OCI-LY1 (cell line): Measurements from ENCODE around the gene COL16A1.

Experiments used
- H2AFZ ChIP-seq: fragments of 200-600 bp; sonication (generic), shearing (Covaris generic); 2 replicates; pipeline ENCODE4 v1.6.0; 2014; ENCODE audit warnings: antibody characterized with exemption, mild to moderate bottlenecking, low read length
- H3F3A ChIP-seq: fragments of 200-600 bp; sonication (generic), shearing (Covaris generic); 2 replicates; pipeline ENCODE4 v1.6.0; 2014; ENCODE audit warnings: mild to moderate bottlenecking, antibody characterized with exemption, low read length, moderate library complexity; ENCODE audit not compliant: insufficient read depth
- H3K27ac ChIP-seq: fragments of 200-600 bp; sonication (generic); 2 replicates; pipeline ENCODE4 v1.5.1; 2014; ENCODE audit warnings: low read length, mixed run types, mild to moderate bottlenecking, low read depth; ENCODE audit not compliant: poor library complexity, severe bottlenecking
- H3K27me3 ChIP-seq: fragments of 200-600 bp; sonication (generic); 2 replicates; pipeline ENCODE4 v1.6.0; 2014; ENCODE audit warnings: antibody characterized with exemption, mild to moderate bottlenecking, low read length, moderate library complexity; ENCODE audit not compliant: insufficient read depth
- H3K36me3 ChIP-seq: fragments of 200-600 bp; sonication (generic); 2 replicates; pipeline ENCODE4 v1.6.1; 2014; ENCODE audit warnings: mild to moderate bottlenecking, antibody characterized with exemption, low read length, moderate library complexity, mixed read lengths; ENCODE audit not compliant: insufficient read depth
- H3K4me1 ChIP-seq: fragments of 200-600 bp; sonication (generic); 2 replicates; pipeline ENCODE4 v1.5.1; 2014; ENCODE audit warnings: mild to moderate bottlenecking, low read length, moderate library complexity; ENCODE audit not compliant: insufficient read depth, severe bottlenecking
- H3K4me2 ChIP-seq: fragments of 200-600 bp; sonication (generic), shearing (Covaris generic); 2 replicates; pipeline ENCODE4 v1.6.1; 2014; ENCODE audit warnings: low read length
- H3K4me3 ChIP-seq: fragments of 200-600 bp; sonication (generic); 2 replicates; pipeline ENCODE4 v1.5.1; 2014; ENCODE audit warnings: low read length, low read depth, mild to moderate bottlenecking, mixed read lengths; ENCODE audit not compliant: poor library complexity, severe bottlenecking
- H3K79me2 ChIP-seq: fragments of 200-600 bp; shearing (Covaris generic); 2 replicates; pipeline ENCODE4 v1.6.1; 2016; ENCODE audit warnings: mixed run types, low read length, mixed read lengths; ENCODE audit not compliant: insufficient read depth
- H3K9ac ChIP-seq: fragments of 200-600 bp; sonication (generic), shearing (Covaris generic); 2 replicates; pipeline ENCODE4 v1.6.1; 2014; ENCODE audit warnings: mild to moderate bottlenecking, low read length, mixed read lengths
- H3K9me2 ChIP-seq: fragments of 200-600 bp; sonication (generic), shearing (Covaris generic); 2 replicates; pipeline ENCODE4 v1.6.1; 2014; ENCODE audit warnings: low read depth, mild to moderate bottlenecking, low read length, mixed read lengths
- H3K9me3 ChIP-seq: fragments of 200-600 bp; shearing (Covaris generic); 2 replicates; pipeline ENCODE4 v1.6.1; 2014; ENCODE audit warnings: low read length, mixed read lengths
- H4K20me1 ChIP-seq: fragments of 200-600 bp; sonication (generic), shearing (Covaris generic); 2 replicates; pipeline ENCODE4 v1.6.0; 2016; ENCODE audit warnings: mild to moderate bottlenecking, low read length; ENCODE audit not compliant: insufficient read depth
- EZH2 ChIP-seq: fragments of 200-600 bp; sonication (generic), shearing (Covaris generic); IDR thresholded peaks from 2 replicates; pipeline ENCODE4 v1.8.0; 2017; ENCODE audit warnings: borderline replicate concordance, mixed run types, mild to moderate bottlenecking, antibody characterized with exemption, low read length, moderate library complexity, mixed read lengths
- TF ChIP-seq, protein P1 (sequence below): fragments of 200-600 bp; sonication (generic), shearing (Covaris generic); IDR thresholded peaks from 2 replicates; pipeline ENCODE4 v1.5.1; 2017; ENCODE audit warnings: mild to moderate bottlenecking, antibody characterized with exemption, low read length, moderate library complexity, mixed read lengths

COL16A1 gene

GRCh38 chr1:31657972-31658510 lies 45.8 kb downstream of the COL16A1 start:
- TF ChIP-seq, protein P1, sequence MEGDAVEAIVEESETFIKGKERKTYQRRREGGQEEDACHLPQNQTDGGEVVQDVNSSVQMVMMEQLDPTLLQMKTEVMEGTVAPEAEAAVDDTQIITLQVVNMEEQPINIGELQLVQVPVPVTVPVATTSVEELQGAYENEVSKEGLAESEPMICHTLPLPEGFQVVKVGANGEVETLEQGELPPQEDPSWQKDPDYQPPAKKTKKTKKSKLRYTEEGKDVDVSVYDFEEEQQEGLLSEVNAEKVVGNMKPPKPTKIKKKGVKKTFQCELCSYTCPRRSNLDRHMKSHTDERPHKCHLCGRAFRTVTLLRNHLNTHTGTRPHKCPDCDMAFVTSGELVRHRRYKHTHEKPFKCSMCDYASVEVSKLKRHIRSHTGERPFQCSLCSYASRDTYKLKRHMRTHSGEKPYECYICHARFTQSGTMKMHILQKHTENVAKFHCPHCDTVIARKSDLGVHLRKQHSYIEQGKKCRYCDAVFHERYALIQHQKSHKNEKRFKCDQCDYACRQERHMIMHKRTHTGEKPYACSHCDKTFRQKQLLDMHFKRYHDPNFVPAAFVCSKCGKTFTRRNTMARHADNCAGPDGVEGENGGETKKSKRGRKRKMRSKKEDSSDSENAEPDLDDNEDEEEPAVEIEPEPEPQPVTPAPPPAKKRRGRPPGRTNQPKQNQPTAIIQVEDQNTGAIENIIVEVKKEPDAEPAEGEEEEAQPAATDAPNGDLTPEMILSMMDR, result no peak
- no peak for TF ChIP-seq EZH2

DNA sequence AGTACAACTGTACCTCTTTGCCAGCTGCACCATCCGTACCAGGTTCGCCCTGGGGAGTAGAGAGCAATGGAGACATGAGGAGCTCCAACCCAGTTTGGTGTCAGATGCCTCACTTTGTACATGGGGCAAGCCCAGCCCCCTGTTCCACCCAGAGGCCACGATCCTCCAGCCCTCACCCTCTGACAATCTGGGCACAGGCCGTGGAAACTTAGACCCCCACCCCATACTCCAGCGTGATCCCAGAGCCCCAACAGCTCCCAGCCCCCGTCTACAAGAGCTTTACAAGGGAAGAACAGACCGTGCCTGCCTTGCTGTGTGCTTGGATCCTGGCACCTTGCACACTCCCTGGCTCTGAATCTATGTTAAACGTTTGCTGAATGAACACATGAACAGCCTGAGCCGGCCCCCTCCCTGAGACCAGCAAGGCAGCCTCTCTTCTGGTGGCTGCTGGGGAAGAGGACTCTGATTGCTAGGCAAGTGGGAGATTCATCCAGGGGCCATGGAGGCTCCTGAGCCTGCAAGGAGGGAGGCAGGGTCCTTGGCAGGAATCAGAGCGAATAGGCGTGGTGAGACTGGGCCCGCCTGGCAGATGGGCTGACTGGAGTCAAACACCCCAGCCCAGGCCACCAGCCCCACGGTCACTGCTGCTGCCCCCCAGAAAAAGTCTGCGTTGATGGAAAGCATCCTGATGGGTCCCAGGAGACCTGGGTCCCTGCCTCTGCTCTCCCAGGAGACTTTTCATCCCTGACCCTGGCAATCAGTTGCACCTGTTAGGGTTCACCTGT lies 46.6 kb downstream of the COL16A1 start:
- H3K9me2 ChIP-seq, result no peaks in the 10 kb centered on the region
- no peak for TF ChIP-seq EZH2
- TF ChIP-seq, protein P1, result no peak
- no peaks in the 10 kb centered on the region for H3K79me2 ChIP-seq
- no peaks in the 10 kb centered on the region for H4K20me1 ChIP-seq
- no peaks in the 10 kb centered on the region for H3K36me3 ChIP-seq
- no peak overlapping the region for H3K27ac ChIP-seq
- H2AFZ ChIP-seq, result no peak overlapping the region
- H3K9ac ChIP-seq, result no peak overlapping the region
- no peaks in the 10 kb centered on the region for H3K4me1 ChIP-seq
- peaks cover 5% of the 10 kb centered on the region; the same call in 1 of the 2 replicates for H3K27me3 ChIP-seq
- no peaks in the 10 kb centered on the region for H3K9me3 ChIP-seq
- no peak overlapping the region for H3K4me2 ChIP-seq
- H3K4me3 ChIP-seq, result no peak overlapping the region
- H3F3A ChIP-seq, result no peaks in the 10 kb centered on the region

More at GRCh38 chr1:31657972-31658510, 45.8 kb downstream of the COL16A1 start:
- Histone ChIP-seq H3K4me1 (no peaks in the 10 kb centered on the region), H3K9me3 (no peaks in the 10 kb centered on the region), H3K27ac (no peak overlapping the region), H3K79me2 (no peaks in the 10 kb centered on the region), H3K27me3 (peaks cover 5% of the 10 kb centered on the region; the same call in 1 of the 2 replicates), H3K9ac (no peak overlapping the region), H4K20me1 (no peaks in the 10 kb centered on the region), H3K9me2 (no peaks in the 10 kb centered on the region), H2AFZ (no peak overlapping the region), H3K36me3 (no peaks in the 10 kb centered on the region), H3K4me2 (no peak overlapping the region), H3K4me3 (no peak overlapping the region), H3F3A (no peaks in the 10 kb centered on the region)

DNA sequence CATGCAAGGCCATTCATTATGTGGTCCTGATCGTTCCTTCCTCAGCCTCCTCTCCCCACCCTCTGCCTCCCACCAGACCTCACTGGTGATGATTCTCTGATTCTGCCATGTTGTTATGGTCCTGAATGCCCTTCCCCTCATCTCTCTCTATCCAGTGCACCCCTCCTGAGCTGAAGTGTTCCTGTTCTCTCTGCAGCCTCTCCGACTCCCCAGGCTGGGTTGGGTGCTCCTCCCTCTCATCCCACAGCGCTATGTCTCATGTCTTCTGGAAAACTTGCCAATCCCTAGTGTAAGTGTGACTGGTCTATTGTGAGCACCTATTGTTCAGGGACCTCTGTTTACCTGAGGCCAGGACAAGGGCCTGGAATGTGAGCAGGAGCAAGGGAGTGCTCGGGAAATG lies 48.1 kb downstream of the COL16A1 start:
- H2AFZ ChIP-seq, result no peak overlapping the region
- no peak overlapping the region for H3K4me3 ChIP-seq
- no peaks in the 10 kb centered on the region for H3K4me1 ChIP-seq
- H3K9me2 ChIP-seq, result no peaks in the 10 kb centered on the region
- no peaks in the 10 kb centered on the region for H3F3A ChIP-seq
- H4K20me1 ChIP-seq, result no peaks in the 10 kb centered on the region
- H3K9me3 ChIP-seq, result no peaks in the 10 kb centered on the region
- H3K4me2 ChIP-seq, result no peak overlapping the region
- no peaks in the 10 kb centered on the region for H3K36me3 ChIP-seq
- no peak overlapping the region for H3K9ac ChIP-seq
- TF ChIP-seq, protein P1, result no peak
- TF ChIP-seq EZH2, result no peak
- no peak overlapping the region for H3K27ac ChIP-seq
- peaks cover 5% of the 10 kb centered on the region; the same call in 1 of the 2 replicates for H3K27me3 ChIP-seq
- no peaks in the 10 kb centered on the region for H3K79me2 ChIP-seq
